ENCODE results near the gene SMAD4.

The SMAD4 gene

GRCh38 chr18:51123936-51124486 is 94.0 kb downstream of the SMAD4 start:
- no peak for DNase-seq
- intact Hi-C loops (cut with DNase I; ENCODE audit: low total_unique reads): no loop called here
- TF ChIP-seq CTCF (IDR thresholded peaks at IDR 0.05): no peak
- H3K4me3 ChIP-seq: no peak overlapping the region
- H3K4me1 ChIP-seq: no peaks in the 10 kb centered on the region
- peaks cover 0 to 12% of the 10 kb centered on the region in 2 donors for H3K27me3 ChIP-seq
- no peak overlapping the region for H3K27ac ChIP-seq
- H3K9me3 ChIP-seq: no peaks in the 10 kb centered on the region
- no peaks in the 10 kb centered on the region for H3K36me3 ChIP-seq

- no peak overlapping the region for H3K27ac ChIP-seq
- H3K36me3 ChIP-seq: no peaks in the 10 kb centered on the region
- TF ChIP-seq CTCF (IDR thresholded peaks at IDR 0.05): no peak
- DNase-seq: no peak
- no peak overlapping the region for H3K4me3 ChIP-seq
- intact Hi-C loops (cut with DNase I; ENCODE audit: low total_unique reads): no loop called here
- no peaks in the 10 kb centered on the region for H3K4me1 ChIP-seq
- H3K9me3 ChIP-seq: no peaks in the 10 kb centered on the region
- H3K27me3 ChIP-seq: peaks cover 0 to 12% of the 10 kb centered on the region in 2 donors
These were observed 96.0 kb downstream of the SMAD4 start for GRCh38 chr18:51125976-51126375.

GRCh38 chr18:51127664-51128063 is 97.7 kb downstream of the SMAD4 start:
- no peaks in the 10 kb centered on the region for H3K9me3 ChIP-seq
- no peak for DNase-seq
- TF ChIP-seq CTCF (IDR thresholded peaks at IDR 0.05): no peak
- intact Hi-C loops (cut with DNase I; ENCODE audit: low total_unique reads): no loop called here
- H3K4me3 ChIP-seq: no peak overlapping the region
- H3K4me1 ChIP-seq: no peaks in the 10 kb centered on the region
- H3K27ac ChIP-seq: no peak overlapping the region
- peaks cover 0 to 23% of the 10 kb centered on the region in 2 donors for H3K27me3 ChIP-seq
- no peaks in the 10 kb centered on the region for H3K36me3 ChIP-seq

GRCh38 chr18:51128533-51128932 is 98.5 kb downstream of the SMAD4 start:
- no peak for TF ChIP-seq CTCF (IDR thresholded peaks at IDR 0.05)
- Histone ChIP-seq H3K27ac (no peak overlapping the region), H3K36me3 (no peaks in the 10 kb centered on the region), H3K9me3 (no peaks in the 10 kb centered on the region), H3K27me3 (peaks cover 0 to 23% of the 10 kb centered on the region in 2 donors), H3K4me1 (peaks cover 0 to 4% (median 4%) of the 10 kb centered on the region in 4 donors), H3K4me3 (no peak overlapping the region)
- DNase-seq: no peak
- intact Hi-C loops (cut with DNase I; ENCODE audit: low total_unique reads): no loop called here

GRCh38 chr18:51132256-51132935 is 102.4 kb downstream of the SMAD4 start:
- H3K27me3 ChIP-seq: peaks cover 0 to 11% of the 10 kb centered on the region in 2 donors
- H3K4me3 ChIP-seq: no peak overlapping the region
- H3K4me1 ChIP-seq: peaks cover 0 to 9% (median 8%) of the 10 kb centered on the region in 4 donors
- no peaks in the 10 kb centered on the region for H3K36me3 ChIP-seq
- H3K9me3 ChIP-seq: no peaks in the 10 kb centered on the region
- intact Hi-C loops (cut with DNase I; ENCODE audit: low total_unique reads): no loop called here
- H3K27ac ChIP-seq: no peak overlapping the region
- DNase-seq: no peak
- no peak for TF ChIP-seq CTCF (IDR thresholded peaks at IDR 0.05)

All from tibial artery (tissue), 4 donors.